Large intestine (tissue), 3 donors: ENCODE results near the gene MRLN. TPM values are rescaled to one million over a fixed set of nuclear protein-coding genes. Genes with fewer than 3 reads are reported as not detected.
"Not testable (repeated sequence)": the region's sequence is repeated elsewhere in the genome, so short reads cannot be mapped to it uniquely, and the experiment has no call there.

ENCODE experiments used
- DNase-seq, 2 donors: peaks; one replicate each; pipeline versions ENCODE4 v3.0.0 to v3.0.0-alpha.2; 2013
- H3K27ac ChIP-seq: one replicate; pipeline ENCODE4 v1.5.1; 2013; ENCODE audit warnings: low read length
- H3K27me3 ChIP-seq: 2 replicates; pipeline ENCODE4 v1.6.1; 2013; ENCODE audit warnings: low read length; ENCODE audit not compliant: control insufficient read depth, insufficient read depth
- H3K36me3 ChIP-seq: 2 replicates; pipeline ENCODE4 v1.6.1; 2013; ENCODE audit warnings: low read length; ENCODE audit not compliant: control insufficient read depth, insufficient read depth
- H3K4me1 ChIP-seq: one replicate; pipeline ENCODE4 v1.6.1; 2013; ENCODE audit warnings: low read length; ENCODE audit not compliant: control insufficient read depth, insufficient read depth
- H3K4me3 ChIP-seq: one replicate; pipeline ENCODE4 v1.5.1; 2013; ENCODE audit warnings: low read length
- H3K9me3 ChIP-seq: one replicate; pipeline ENCODE4 v1.6.1; 2013; ENCODE audit warnings: mild to moderate bottlenecking, low read depth, low read length, moderate library complexity; ENCODE audit not compliant: control insufficient read depth
- WGBS: methylation state at CpG from one replicate; pipeline ENCODE4 v1.1.5; 2013; ENCODE audit warnings: low lambda C conversion rate; ENCODE audit not compliant: insufficient coverage; 5-methylcytosine and 5-hydroxymethylcytosine counted together
- polyA plus RNA-seq: library from polyadenylated mRNA; unstranded; fragments of 120-200 nt; gene quantifications from one replicate; pipeline ENCODE4 v1.2.1, GENCODE V29; 2013

The MRLN gene
- polyA plus RNA-seq, 1 donor = 0.33 TPM

DNA sequence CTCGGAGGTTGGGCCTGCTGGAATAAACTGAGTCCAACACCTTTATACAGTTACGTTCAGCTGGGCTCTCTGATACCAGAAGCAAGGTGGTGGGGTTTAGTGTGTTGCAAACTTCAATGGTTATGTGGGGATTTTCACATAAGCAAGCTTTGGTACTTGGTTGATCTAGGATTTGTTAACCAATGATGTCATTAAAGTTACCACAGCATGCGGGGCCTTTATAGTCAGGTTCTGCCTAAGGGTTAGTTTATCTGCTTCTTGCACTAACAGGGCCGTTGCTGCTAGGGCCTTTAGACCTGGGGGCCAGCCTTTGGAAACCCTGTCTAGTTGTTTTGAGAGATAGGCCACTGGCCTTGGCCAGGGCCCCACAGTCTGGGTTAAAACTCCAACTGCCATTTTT, 24.1 kb downstream of the MRLN start:
- not testable (repeated sequence) for H3K27ac ChIP-seq, H3K4me1 ChIP-seq, H3K27me3 ChIP-seq, H3K36me3 ChIP-seq, H3K9me3 ChIP-seq, H3K4me3 ChIP-seq
- DNase-seq = peak in 1 of 2 donors; percentile 45
- WGBS = no CpG with 5 or more reads among the region's 4 CpGs

DNA sequence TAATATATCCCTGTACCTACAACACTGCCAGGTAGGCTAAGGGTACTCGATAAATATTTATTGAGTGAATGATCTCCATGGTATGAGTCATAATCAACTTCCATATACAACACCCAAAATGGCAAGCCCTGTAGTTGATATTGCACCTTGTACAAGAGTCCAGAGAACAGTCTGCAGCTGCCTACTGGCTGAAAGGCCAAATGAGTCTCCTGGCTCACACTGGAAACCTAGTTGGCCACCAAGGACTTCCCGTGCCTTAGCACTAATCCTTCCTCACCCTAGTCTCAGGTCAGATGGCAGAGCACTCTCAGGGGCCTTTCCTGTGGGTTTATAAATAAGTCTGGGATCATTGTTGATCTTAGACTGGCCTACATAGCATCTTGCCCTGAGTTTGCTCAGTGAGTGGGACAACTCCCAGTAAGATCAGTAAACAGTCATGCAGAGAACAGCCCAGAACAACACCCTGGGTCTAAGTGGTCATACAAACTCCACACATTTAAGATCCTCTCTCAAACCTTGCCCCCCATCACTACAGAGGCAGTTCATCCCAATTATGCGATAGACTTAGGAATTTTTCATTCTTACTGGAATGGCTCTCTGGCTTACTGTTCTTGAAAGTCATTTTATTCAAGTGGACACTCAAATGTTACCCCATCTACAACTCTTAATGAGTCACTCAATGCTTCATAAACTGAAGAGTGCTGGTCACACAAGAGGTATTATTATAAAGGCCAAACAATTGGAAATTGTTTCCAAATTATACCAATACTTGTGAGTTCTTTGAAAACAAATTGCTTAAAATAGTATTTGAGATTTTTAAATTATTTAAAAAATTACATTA, 28.9 kb downstream of the MRLN start:
- Histone ChIP-seq H3K9me3 (no peaks in the 10 kb centered on the region), H3K27ac (no peak overlapping the region), H3K4me1 (no peaks in the 10 kb centered on the region), H3K27me3 (no peaks in the 10 kb centered on the region), H3K4me3 (no peak overlapping the region), H3K36me3 (no peaks in the 10 kb centered on the region)
- no peak for DNase-seq
- WGBS = 100% methylated on average over 1 of the region's 3 CpGs

- Histone ChIP-seq H3K27me3 (no peaks in the 10 kb centered on the region), H3K36me3 (no peaks in the 10 kb centered on the region), H3K27ac (no peak overlapping the region), H3K9me3 (no peaks in the 10 kb centered on the region), H3K4me1 (no peaks in the 10 kb centered on the region), H3K4me3 (no peak overlapping the region)
- no peak for DNase-seq
Observed at GRCh38 chr10:59720377-59720776, 32.9 kb downstream of the MRLN start.

DNA sequence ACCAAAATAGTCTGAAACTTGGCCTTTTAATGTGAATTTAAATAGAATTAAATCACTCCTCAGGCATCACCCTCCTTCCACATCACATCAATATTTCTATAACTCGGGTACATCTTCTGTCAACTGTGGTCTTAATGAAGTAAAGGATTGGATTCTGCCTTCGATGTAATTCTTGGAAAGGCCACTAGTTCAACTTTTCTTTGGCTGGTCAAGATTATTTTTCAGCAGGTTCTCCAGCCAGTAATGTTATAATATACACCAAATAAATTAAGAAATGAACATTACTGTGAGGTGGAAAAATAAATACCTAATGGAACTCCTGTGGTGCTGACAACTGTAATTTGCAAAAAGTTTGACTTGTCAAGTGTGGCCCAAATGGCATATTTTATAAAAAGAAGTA, 33.9 kb downstream of the MRLN start:
- Histone ChIP-seq H3K4me3 (no peak overlapping the region), H3K36me3 (no peaks in the 10 kb centered on the region), H3K27me3 (no peaks in the 10 kb centered on the region), H3K4me1 (no peaks in the 10 kb centered on the region), H3K27ac (no peak overlapping the region), H3K9me3 (no peaks in the 10 kb centered on the region)
- DNase-seq = no peak
- 67% methylated on average over 1 of the region's 2 CpGs for WGBS

DNA sequence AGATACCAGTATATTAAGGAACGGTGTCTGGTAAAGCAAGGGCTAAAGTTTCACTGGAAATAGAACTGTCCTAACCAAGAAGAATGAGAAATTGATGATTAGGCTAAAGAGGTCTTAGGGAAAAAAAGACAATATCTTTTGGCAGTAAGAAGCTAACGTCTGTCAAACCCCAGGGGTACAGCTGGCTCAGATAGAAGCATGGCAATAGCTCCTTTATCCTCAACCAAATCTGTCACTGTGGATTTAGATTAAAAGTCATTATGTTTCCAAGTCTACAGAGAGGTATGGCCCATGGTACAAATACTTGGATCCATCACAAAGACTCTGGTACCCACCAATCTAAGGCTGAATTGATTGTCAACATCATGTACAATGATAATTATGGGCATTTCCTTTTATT, 35.0 kb downstream of the MRLN start:
- no peaks in the 10 kb centered on the region for H3K27me3 ChIP-seq
- no peaks in the 10 kb centered on the region for H3K4me1 ChIP-seq
- WGBS = 100% methylated on average over 1 of the region's 2 CpGs
- no peak overlapping the region for H3K27ac ChIP-seq
- no peaks in the 10 kb centered on the region for H3K36me3 ChIP-seq
- H3K9me3 ChIP-seq = no peaks in the 10 kb centered on the region
- no peak for DNase-seq
- no peak overlapping the region for H3K4me3 ChIP-seq

- peaks cover 24% of the 10 kb centered on the region for H3K27me3 ChIP-seq
- no peak overlapping the region for H3K4me3 ChIP-seq
- H3K36me3 ChIP-seq = no peaks in the 10 kb centered on the region
- H3K9me3 ChIP-seq = no peaks in the 10 kb centered on the region
- DNase-seq = no peak
- WGBS = no CpG with 5 or more reads among the region's 7 CpGs
- H3K4me1 ChIP-seq = peaks cover 3% of the 10 kb centered on the region
- no peak overlapping the region for H3K27ac ChIP-seq
Observed at GRCh38 chr10:59713196-59713821, 39.9 kb downstream of the MRLN start.

GRCh38 chr10:59711871-59712494, 41.3 kb downstream of the MRLN start:
- Histone ChIP-seq H3K27ac (no peak overlapping the region), H3K36me3 (no peaks in the 10 kb centered on the region), H3K4me3 (no peak overlapping the region), H3K27me3 (peaks cover 31% of the 10 kb centered on the region), H3K9me3 (no peaks in the 10 kb centered on the region), H3K4me1 (peaks cover 3% of the 10 kb centered on the region)
- no peak for DNase-seq
- WGBS = no CpG with 5 or more reads among the region's 3 CpGs

- peaks cover 3% of the 10 kb centered on the region for H3K4me1 ChIP-seq
- H3K27ac ChIP-seq = no peak within 1 kb of the TSS
- peak within 1 kb of the TSS; percentile 55 for H3K4me3 ChIP-seq
- DNase-seq = peak; percentile 49 to 72
- H3K9me3 ChIP-seq = no peaks in the 10 kb centered on the region
- H3K27me3 ChIP-seq = peaks cover 31% of the 10 kb centered on the region
- no peaks in the 10 kb centered on the region for H3K36me3 ChIP-seq
- no CpG with 5 or more reads among the region's 68 CpGs for WGBS
Observed at GRCh38 chr10:59709395-59710125, 43.7 kb downstream of the MRLN start, which contains the start of gene SLC16A9. Gene SLC16A9 (minus strand): TSS chr10:59709850. CDS start chr10:59684291, 25,559 bp downstream.

GRCh38 chr10:59708816-59709394, 44.4 kb downstream of the MRLN start:
- H3K27me3 ChIP-seq = peaks cover 31% of the 10 kb centered on the region
- peaks cover 3% of the 10 kb centered on the region for H3K4me1 ChIP-seq
- WGBS = no CpG with 5 or more reads among the region's 42 CpGs

More at GRCh38 chr10:59708816-59709394, 44.4 kb downstream of the MRLN start:
- Histone ChIP-seq H3K4me3 (peak overlapping the region; percentile 55), H3K36me3 (no peaks in the 10 kb centered on the region), H3K27ac (no peak overlapping the region), H3K9me3 (no peaks in the 10 kb centered on the region)
- peak in 1 of 2 donors; percentile 34 for DNase-seq
